ENCODE results near the gene TCHHL1. TPM values are rescaled to one million over a fixed set of nuclear protein-coding genes. Genes with fewer than 3 reads are reported as not detected.

TCHHL1 gene
- total and polyA plus RNA-seq, 9 of the 15 experiments (the other 6 are each of a cell fraction or from before 2014, with no cell fraction given): not detected

GRCh38 chr1:152043870-152044269 lies 45.0 kb downstream of the TCHHL1 start (continued):
- TF ChIP-seq FOXP1 (CRISPR knock-in tag; IDR thresholded peaks at IDR 0.05) (no peak), BRF1 (IDR thresholded peaks at IDR 0.05; ENCODE audit: borderline replicate concordance, extremely low read depth, insufficient read length) (no peak)

- ATAC-seq (no peak), DNase-seq (ENCODE audit: extremely low read depth in 1 of 4, low spot score in 3 of 4) (no peak), FAIRE-seq (no peak)
- CTCF ChIA-PET (ENCODE audit: low intra/inter-chr PET ratio): no interaction called here
- Histone ChIP-seq H4K20me1 (replicated peaks; ENCODE audit: control insufficient read depth, insufficient read depth, low read length) (no peaks in the 10 kb centered on the region), H3K4me3 (no peak overlapping the region), H3K36me3 (ENCODE audit: control insufficient read depth, insufficient read depth, low read length) (no peaks in the 10 kb centered on the region), H3K9me3 (replicated peaks; ENCODE audit: control insufficient read depth, insufficient read depth, low read depth, low read length) (no peaks in the 10 kb centered on the region), H3K27me3 (ENCODE audit: control insufficient read depth in 2 of 2, insufficient read depth in 2 of 2, low read length in 2 of 2) (no peaks in the 10 kb centered on the region), H3K79me2 (ENCODE audit: control insufficient read depth, insufficient read depth, low read length) (no peaks in the 10 kb centered on the region), H3K9ac (ENCODE audit: insufficient read depth in 1 of 2, low read depth in 2 of 2, low read length in 2 of 2) (no peak overlapping the region), H3K4me1 (replicated peaks in 1 of 2; ENCODE audit: control insufficient read depth in 2 of 2, insufficient read depth in 2 of 2, low read length in 2 of 2) (peaks cover 17 to 18% of the 10 kb centered on the region in 2 experiments), H3K4me2 (ENCODE audit: insufficient read depth, low read length) (no peak overlapping the region), H3K9me1 (ENCODE audit: control insufficient read depth, insufficient read depth, low read length) (no peaks in the 10 kb centered on the region), H2AFZ (ENCODE audit: low read depth, low read length) (peak overlapping the region; percentile 13; the same call in 1 of the 2 replicates), H3K27ac (ENCODE audit: extremely low read depth, low read depth, low read length) (no peak overlapping the region)
- 6% methylated on average over 1 of the region's 1 CpG for WGBS (ENCODE audit: insufficient coverage, low coverage, missing lambda C conversion rate)
- no TSS peak for BruUV-seq (replicated peaks)
- in situ Hi-C loops (cut with MboI): no loop called here
- POLR2A ChIA-PET: interaction anchor here (1.3 kb wide), 1 partner anchor 11 kb away, joined by 3 read pairs; no protein-coding TSS in a partner anchor
- intact Hi-C loops (cut with micrococcal nuclease): no loop called here
- TF ChIP-seq SMARCA4 (IDR thresholded peaks at IDR 0.05) (no peak), TFAM (CRISPR knock-in tag; conservative IDR thresholded peaks at IDR 0.05) (no peak), ASH1L (IDR thresholded peaks at IDR 0.05; ENCODE audit: borderline replicate concordance, low read depth, partially characterized antibody) (no peak), NR4A1 (CRISPR knock-in tag; IDR thresholded peaks at IDR 0.05) (no peak), NR4A1 (tag; IDR thresholded peaks at IDR 0.05) (no peak), L3MBTL2 (IDR thresholded peaks at IDR 0.05) (no peak), NEUROD1 (IDR thresholded peaks at IDR 0.05; ENCODE audit: borderline replicate concordance, low read depth, low read length, partially characterized antibody) (no peak), GTF2B (IDR thresholded peaks at IDR 0.05; ENCODE audit: extremely low read depth, insufficient read length) (no peak), EP300 (IDR thresholded peaks at IDR 0.05; ENCODE audit: low read length) (no peak), KAT7 (CRISPR knock-in tag; IDR thresholded peaks at IDR 0.05; ENCODE audit: borderline replicate concordance) (no peak), BCOR (IDR thresholded peaks at IDR 0.05) (no peak), NELFE (IDR thresholded peaks at IDR 0.05; ENCODE audit: insufficient read depth, insufficient read length) (no peak), EHMT2 (IDR thresholded peaks at IDR 0.05) (no peak), SP1 (CRISPR knock-in tag; IDR thresholded peaks at IDR 0.05) (no peak), POLR2AphosphoS2 (IDR thresholded peaks at IDR 0.05; ENCODE audit: low read length) (no peak), MEIS2 (IDR thresholded peaks at IDR 0.05; ENCODE audit: partially characterized antibody) (no peak), RUNX1 (IDR thresholded peaks at IDR 0.05; ENCODE audit: low read depth) (no peak), RNF219 (CRISPR knock-in tag; IDR thresholded peaks at IDR 0.05) (no peak), HDGF (IDR thresholded peaks at IDR 0.05) (no peak), ZNF436 (CRISPR knock-in tag; IDR thresholded peaks at IDR 0.05) (no peak)
These were observed 46.8 kb downstream of the TCHHL1 start for GRCh38 chr1:152042030-152042429.
